ENCODE data around the gene FHL2.
A peak's percentile ranks its signal among the peaks of the same experiment; 100 is the strongest.

Gene FHL2

DNA sequence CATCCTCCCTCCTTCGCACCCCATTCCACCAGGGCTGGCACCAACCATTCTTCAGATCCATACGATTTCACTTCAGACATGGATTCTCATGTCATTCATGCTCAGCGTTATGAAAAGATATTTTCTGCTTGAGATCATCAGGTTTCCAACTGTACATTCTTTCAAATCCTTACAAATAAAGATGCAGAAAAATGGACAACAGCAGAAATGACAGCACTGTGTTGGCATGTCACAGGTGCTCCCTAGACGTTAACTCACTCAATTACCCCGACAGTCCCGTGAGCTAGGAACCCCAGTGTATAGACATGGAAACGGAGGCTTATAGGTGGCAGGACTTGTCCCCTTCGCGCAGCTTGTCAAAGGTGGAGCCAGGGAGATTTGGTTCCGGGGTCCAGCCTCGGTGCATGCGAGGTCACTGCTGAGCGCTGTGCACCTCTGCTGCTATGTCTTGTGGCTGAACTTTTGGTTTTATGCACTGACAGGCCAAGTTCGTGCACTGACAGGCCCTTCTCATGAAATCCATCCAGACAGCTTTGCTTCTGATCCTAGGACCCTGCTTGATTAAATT lies 17.7 kb downstream of the FHL2 start:
- no peak overlapping the region for H3K4me3 ChIP-seq (ENCODE audit: control insufficient read depth, low read depth, low read length)
- TF ChIP-seq CTCF (conservative IDR thresholded peaks at IDR 0.05; ENCODE audit: control insufficient read depth, insufficient read depth, low read depth, low read length) = no peak
- no peak for DNase-seq (ENCODE audit: low read depth)

GRCh38 chr2:105380432-105381100 lies 18.3 kb downstream of the FHL2 start:
- TF ChIP-seq CTCF (conservative IDR thresholded peaks at IDR 0.05; ENCODE audit: control insufficient read depth, insufficient read depth, low read depth, low read length) = no peak
- H3K4me3 ChIP-seq (ENCODE audit: control insufficient read depth, low read depth, low read length) = no peak overlapping the region
- DNase-seq (ENCODE audit: low read depth) = no peak

DNA sequence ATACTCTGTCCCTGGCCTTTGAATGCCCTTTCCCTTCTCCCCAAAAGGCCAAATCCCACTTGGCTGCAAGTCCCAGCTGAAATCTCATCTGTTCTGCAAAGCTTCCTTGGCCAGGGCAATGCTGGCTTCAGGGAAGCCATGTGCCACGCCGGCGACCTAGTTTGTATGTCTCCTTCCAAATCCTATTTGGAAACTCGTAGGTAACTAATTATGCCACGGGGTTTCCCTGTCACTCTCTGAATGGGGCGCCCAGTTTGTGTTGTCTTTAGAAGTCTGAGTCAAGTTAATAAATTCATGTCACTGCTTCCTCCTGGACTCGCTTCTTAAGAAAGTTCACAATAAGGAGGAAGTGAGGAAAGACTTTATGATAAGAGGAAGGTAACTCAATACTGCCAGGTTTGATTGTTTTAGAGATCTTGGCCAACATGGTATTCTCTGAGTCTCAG lies 19.1 kb downstream of the FHL2 start:
- no peak for TF ChIP-seq CTCF (conservative IDR thresholded peaks at IDR 0.05; ENCODE audit: control insufficient read depth, insufficient read depth, low read depth, low read length)
- no peak for DNase-seq (ENCODE audit: low read depth)
- no peak overlapping the region for H3K4me3 ChIP-seq (ENCODE audit: control insufficient read depth, low read depth, low read length)

DNA sequence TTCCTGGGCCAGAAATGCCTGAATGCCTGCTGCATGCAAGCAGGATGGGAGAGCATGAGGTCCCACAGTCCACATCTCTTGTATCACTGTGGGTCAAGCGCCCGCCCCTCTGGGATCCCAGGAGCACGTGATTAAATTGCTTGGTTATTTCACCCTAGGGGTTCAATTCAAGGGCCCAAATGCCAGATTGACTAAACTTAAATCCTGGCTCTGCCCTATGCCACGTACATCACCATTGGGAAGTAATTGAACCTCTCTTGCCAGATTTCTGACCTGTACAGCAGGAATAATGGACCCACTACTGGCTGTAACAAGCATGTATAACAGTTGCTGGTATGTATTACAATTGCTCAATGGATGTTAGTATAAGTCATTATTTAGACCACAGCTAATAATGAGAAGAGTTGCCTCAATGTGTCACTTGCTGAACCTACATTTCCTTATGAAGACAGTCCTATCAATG lies 19.9 kb downstream of the FHL2 start:
- peak; percentile 64 for DNase-seq (ENCODE audit: low read depth)

DNA sequence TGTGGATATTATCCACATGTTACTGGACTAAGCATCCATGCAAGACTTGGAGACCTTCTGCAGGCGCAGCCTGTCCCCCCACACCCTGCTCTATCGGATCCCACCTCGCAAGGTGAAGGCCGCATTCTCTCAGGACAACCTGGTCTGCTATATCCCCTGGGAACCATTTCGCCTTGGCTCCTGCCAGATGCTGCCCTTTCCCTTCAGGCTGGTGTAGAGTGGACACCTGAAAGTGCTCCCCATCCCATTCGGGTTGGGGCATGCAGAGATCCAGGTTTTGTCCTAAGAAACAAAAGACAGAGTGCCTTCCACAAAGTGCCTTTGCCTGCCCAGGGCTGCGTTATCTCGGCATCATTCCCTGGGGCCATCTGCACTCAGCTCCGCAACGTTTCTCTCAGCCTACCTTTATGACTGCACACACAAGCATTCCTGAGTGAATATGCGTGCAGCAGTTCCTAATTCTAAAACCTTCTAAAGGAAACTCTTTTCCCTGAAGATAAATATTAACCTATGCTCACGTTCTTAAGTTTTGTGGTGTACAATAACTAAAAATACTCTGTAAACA lies 20.5 kb downstream of the FHL2 start:
- no peak overlapping the region for H3K4me3 ChIP-seq (ENCODE audit: control insufficient read depth, low read depth, low read length)
- no peak for DNase-seq (ENCODE audit: low read depth)
- no peak for TF ChIP-seq CTCF (conservative IDR thresholded peaks at IDR 0.05; ENCODE audit: control insufficient read depth, insufficient read depth, low read depth, low read length)

More for the DNA sequence above, 19.9 kb downstream of the FHL2 start:
- no peak for TF ChIP-seq CTCF (conservative IDR thresholded peaks at IDR 0.05; ENCODE audit: control insufficient read depth, insufficient read depth, low read depth, low read length)
- H3K4me3 ChIP-seq (ENCODE audit: control insufficient read depth, low read depth, low read length) = no peak overlapping the region

- no peak for TF ChIP-seq CTCF (conservative IDR thresholded peaks at IDR 0.05; ENCODE audit: control insufficient read depth, insufficient read depth, low read depth, low read length)
- DNase-seq (ENCODE audit: low read depth) = no peak
- no peak overlapping the region for H3K4me3 ChIP-seq (ENCODE audit: control insufficient read depth, low read depth, low read length)
These were observed 21.0 kb downstream of the FHL2 start for GRCh38 chr2:105377871-105378270.
